Stomach (tissue), 19 donors: ENCODE measurements around the gene RAPSN. TPM values are rescaled to one million over a fixed set of nuclear protein-coding genes. Genes with fewer than 3 reads are reported as not detected.

Source experiments
- DNase-seq, 2 donors: peaks; one replicate each; pipeline versions ENCODE4 v3.0.0 to v3.0.0-alpha.2; 2013 to 2019
- H3K27ac ChIP-seq, 5 donors: fragments of 200-600 bp in 4 of 5; sonication (generic) in 4 of 5; one replicate each; pipeline ENCODE4 v1.5.1; 2013 to 2019; ENCODE audit warnings: mild to moderate bottlenecking in 1 of 5, moderate library complexity in 1 of 5
- H3K27me3 ChIP-seq, 3 donors: fragments of 200-600 bp; sonication (generic); one replicate each; pipeline ENCODE4 v1.5.1; 2017 to 2019; ENCODE audit warnings: mixed run types in 1 of 3
- H3K36me3 ChIP-seq, 4 donors: fragments of 200-600 bp; sonication (generic); 1 replicate in 3 of 4; 2 replicates in 1 of 4; pipeline ENCODE4 v1.5.1; 2016 to 2019
- H3K4me1 ChIP-seq, 4 donors: fragments of 200-600 bp; sonication (generic); one replicate each; pipeline ENCODE4 v1.5.1; 2016 to 2019
- H3K4me3 ChIP-seq, 4 donors: fragments of 200-600 bp; sonication (generic) in 3 of 4; one replicate each; pipeline ENCODE4 v1.5.1; 2016 to 2019; ENCODE audit warnings: mild to moderate bottlenecking in 1 of 4
- H3K9me3 ChIP-seq, 4 donors: fragments of 200-600 bp; sonication (generic); one replicate each; pipeline ENCODE4 v1.5.1; 2016 to 2019
- CTCF ChIP-seq, 7 experiments: fragments of 450-650 bp in 4 of 7; fragments of 200-600 bp in 3 of 7; sonication (generic) in 3 of 7; IDR thresholded peaks; one replicate each; pipeline ENCODE4 v1.5.1; 2016 to 2019; ENCODE audit warnings: antibody characterized with exemption in 7 of 7, control low read depth in 2 of 7, mild to moderate bottlenecking in 1 of 7
- EP300 ChIP-seq: sonication (generic); formaldehyde crosslinking; IDR thresholded peaks from one replicate; pipeline ENCODE4 v1.6.1; 2017; ENCODE audit warnings: antibody characterized with exemption
- POLR2A ChIP-seq, 4 donors: fragments of 450-650 bp; IDR thresholded peaks; one replicate each; pipeline ENCODE4 v1.6.1; 2016; ENCODE audit warnings: antibody characterized with exemption in 4 of 4, control low read depth in 2 of 4, mild to moderate bottlenecking in 1 of 4, moderate library complexity in 1 of 4
- POLR2AphosphoS5 ChIP-seq, 3 donors: sonication (generic); formaldehyde crosslinking; IDR thresholded peaks; one replicate each; pipeline ENCODE4 v1.6.1; 2016; ENCODE audit warnings: antibody characterized with exemption in 3 of 3
- WGBS, 5 donors: extraction: QIAGEN DNeasy Blood & Tissue Kit in 3 of 5; methylation state at CpG; one replicate each; pipeline versions ENCODE4 v1.1.5 to v1.1.7; 2013 to 2018; 5-methylcytosine and 5-hydroxymethylcytosine counted together
- intact Hi-C: fragments of 100-400 bp; cut with DNase I; formaldehyde crosslinking; loops from one replicate; pipeline ENCODE4 v1.15.1; 2023; ENCODE audit warnings: low total_unique reads
- long read RNA-seq, 10 donors: transcript quantifications; one replicate each; lab custom pipeline, GENCODE V29; 2026
- polyA plus RNA-seq, 3 donors: library from polyadenylated mRNA; stranded (reverse); fragments of 200-250 nt; gene quantifications; one replicate each; pipeline ENCODE4 v1.2.3, GENCODE V29; 2013
- total RNA-seq, 5 donors: library from RNA; depleted of rRNA; stranded (reverse); fragments of >200 nt; gene quantifications; one replicate each; pipeline versions ENCODE4 v1.1.0 to v1.2.3, GENCODE V29; 2014 to 2016
- donor health status: healthy with polysubstance abuse.
- donor health status: Bipolar disorder and iron deficiency.
- donor health status: healthy.

Gene RAPSN
- total RNA-seq, result 1 to 10 TPM in 2 of 5 donors, not detected in 3; 1.1 to 1.2 TPM
- polyA plus RNA-seq, result under 1 TPM in 1 of 3 donors, not detected in 2; 0.20 TPM
- long read RNA-seq, donor 1, result 0 reads
- long read RNA-seq, donor 2, result 0 reads
- long read RNA-seq, donor 3, result 0 reads
- long read RNA-seq, donor 4, result 0 reads
- long read RNA-seq, donor 5, result 0 reads
- long read RNA-seq, donor 6, result 0 reads
- long read RNA-seq, donor 7, partial matches to known transcripts, result 0 of 1 reads
- long read RNA-seq, donor 7, other reads (novel, unspliced or antisense), result 0 of 1 reads
- long read RNA-seq, donor 8, result 0 reads
- long read RNA-seq, donor 9, result 0 reads
- long read RNA-seq, donor 10, result 0 reads

- DNase-seq, result peak in 1 of 2 donors; percentile 49
- intact Hi-C loops, result loop anchor here (10.0 kb wide), 1 partner anchor 74 kb away; the partner anchor contains the start of gene SPI1
- H3K27me3 ChIP-seq, result no peaks in the 10 kb centered on the region
- H3K4me3 ChIP-seq, result no peak within 1 kb of the TSS
- no peaks in the 10 kb centered on the region for H3K4me1 ChIP-seq
- no peaks in the 10 kb centered on the region for H3K36me3 ChIP-seq
- 67 to 84% (median 72%) methylated on average over 11 to 32 of the region's 32 CpGs for WGBS, 5 donors
- TF ChIP-seq POLR2AphosphoS5 (IDR thresholded peaks at IDR 0.05) (no peak), EP300 (no peak), CTCF (IDR thresholded peaks at IDR 0.05) (no peak), POLR2A (IDR thresholded peaks at IDR 0.05) (no peak)
- no peaks in the 10 kb centered on the region for H3K9me3 ChIP-seq
- no peak within 1 kb of the TSS for H3K27ac ChIP-seq
These were observed at the start of gene RAPSN for GRCh38 chr11:47448566-47449427. RAPSN (minus strand) TSS chr11:47449136; CDS start chr11:47448964, 172 bp downstream.

GRCh38 chr11:47498149-47498548 is 49.2 kb upstream of the RAPSN start:
- H3K4me1 ChIP-seq, result peaks cover 18 to 87% (median 53%) of the 10 kb centered on the region in 4 donors
- no peak for DNase-seq
- no peaks in the 10 kb centered on the region for H3K9me3 ChIP-seq
- no peaks in the 10 kb centered on the region for H3K27me3 ChIP-seq
- H3K27ac ChIP-seq, result peak overlapping the region in 1 of 5 donors; percentile 10
- TF ChIP-seq POLR2AphosphoS5 (IDR thresholded peaks at IDR 0.05) (no peak), POLR2A (IDR thresholded peaks at IDR 0.05) (no peak), CTCF (IDR thresholded peaks at IDR 0.05) (no peak), EP300 (no peak)
- intact Hi-C loops, result no loop called here
- peaks cover 0 to 23% (median 13%) of the 10 kb centered on the region in 4 donors for H3K36me3 ChIP-seq
- H3K4me3 ChIP-seq, result no peak overlapping the region
- 96 to 99% (median 98%) methylated on average over 3 of the region's 3 CpGs for WGBS, 5 donors

DNA sequence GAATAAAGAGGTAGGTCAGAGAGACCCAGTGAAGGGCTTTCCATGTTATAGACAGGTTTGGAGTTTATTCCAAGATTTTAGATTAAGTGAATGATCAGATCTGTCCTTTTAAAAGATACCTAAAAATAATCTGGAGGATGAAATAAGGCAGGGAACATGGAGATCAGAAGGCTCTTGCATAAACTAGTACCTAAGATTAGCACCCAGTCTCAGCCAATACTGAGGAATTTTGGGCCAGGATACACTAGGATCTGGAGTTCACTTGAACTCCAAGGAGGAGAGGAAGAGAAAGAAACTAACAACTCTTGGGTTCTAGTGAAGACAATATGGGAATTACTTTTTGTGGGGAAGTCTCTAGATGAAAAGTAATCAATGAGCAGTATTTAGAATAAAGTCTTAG is 47.9 kb upstream of the RAPSN start:
- Histone ChIP-seq H3K4me3 (no peak overlapping the region), H3K27ac (no peak overlapping the region), H3K9me3 (no peaks in the 10 kb centered on the region), H3K36me3 (peaks cover 0 to 27% (median 14%) of the 10 kb centered on the region in 4 donors), H3K27me3 (no peaks in the 10 kb centered on the region), H3K4me1 (peaks cover 18 to 74% (median 48%) of the 10 kb centered on the region in 4 donors)
- DNase-seq, result no peak
- no peak for TF ChIP-seq POLR2A (IDR thresholded peaks at IDR 0.05)
- intact Hi-C loops, result no loop called here

- Histone ChIP-seq H3K4me1 (peaks cover 18 to 64% (median 44%) of the 10 kb centered on the region in 4 donors), H3K27me3 (no peaks in the 10 kb centered on the region), H3K36me3 (peaks cover 0 to 30% (median 14%) of the 10 kb centered on the region in 4 donors), H3K9me3 (no peaks in the 10 kb centered on the region), H3K4me3 (no peak overlapping the region), H3K27ac (no peak overlapping the region)
- 76 to 92% (median 88%) methylated on average over 1 of the region's 1 CpG for WGBS, 5 donors
- intact Hi-C loops, result no loop called here
- DNase-seq, result no peak
- TF ChIP-seq POLR2AphosphoS5 (IDR thresholded peaks at IDR 0.05) (no peak), CTCF (IDR thresholded peaks at IDR 0.05) (no peak), POLR2A (IDR thresholded peaks at IDR 0.05) (no peak), EP300 (no peak)
These were observed 46.9 kb upstream of the RAPSN start for GRCh38 chr11:47495856-47496217.
